ENCODE measurements around the gene AUNIP.

Gene AUNIP

GRCh38 chr1:25795211-25795610, 64.0 kb downstream of the AUNIP start:
- TF ChIP-seq, protein P1, sequence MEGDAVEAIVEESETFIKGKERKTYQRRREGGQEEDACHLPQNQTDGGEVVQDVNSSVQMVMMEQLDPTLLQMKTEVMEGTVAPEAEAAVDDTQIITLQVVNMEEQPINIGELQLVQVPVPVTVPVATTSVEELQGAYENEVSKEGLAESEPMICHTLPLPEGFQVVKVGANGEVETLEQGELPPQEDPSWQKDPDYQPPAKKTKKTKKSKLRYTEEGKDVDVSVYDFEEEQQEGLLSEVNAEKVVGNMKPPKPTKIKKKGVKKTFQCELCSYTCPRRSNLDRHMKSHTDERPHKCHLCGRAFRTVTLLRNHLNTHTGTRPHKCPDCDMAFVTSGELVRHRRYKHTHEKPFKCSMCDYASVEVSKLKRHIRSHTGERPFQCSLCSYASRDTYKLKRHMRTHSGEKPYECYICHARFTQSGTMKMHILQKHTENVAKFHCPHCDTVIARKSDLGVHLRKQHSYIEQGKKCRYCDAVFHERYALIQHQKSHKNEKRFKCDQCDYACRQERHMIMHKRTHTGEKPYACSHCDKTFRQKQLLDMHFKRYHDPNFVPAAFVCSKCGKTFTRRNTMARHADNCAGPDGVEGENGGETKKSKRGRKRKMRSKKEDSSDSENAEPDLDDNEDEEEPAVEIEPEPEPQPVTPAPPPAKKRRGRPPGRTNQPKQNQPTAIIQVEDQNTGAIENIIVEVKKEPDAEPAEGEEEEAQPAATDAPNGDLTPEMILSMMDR (conservative IDR thresholded peaks at IDR 0.05), result no peak
- peak overlapping the region; percentile 87; the same call in 1 of the 2 replicates for H3K27ac ChIP-seq

- H3K27ac ChIP-seq, result no peak overlapping the region
- TF ChIP-seq, protein P1 (conservative IDR thresholded peaks at IDR 0.05), result no peak
These were observed 64.9 kb downstream of the AUNIP start for GRCh38 chr1:25794325-25794724.

DNA sequence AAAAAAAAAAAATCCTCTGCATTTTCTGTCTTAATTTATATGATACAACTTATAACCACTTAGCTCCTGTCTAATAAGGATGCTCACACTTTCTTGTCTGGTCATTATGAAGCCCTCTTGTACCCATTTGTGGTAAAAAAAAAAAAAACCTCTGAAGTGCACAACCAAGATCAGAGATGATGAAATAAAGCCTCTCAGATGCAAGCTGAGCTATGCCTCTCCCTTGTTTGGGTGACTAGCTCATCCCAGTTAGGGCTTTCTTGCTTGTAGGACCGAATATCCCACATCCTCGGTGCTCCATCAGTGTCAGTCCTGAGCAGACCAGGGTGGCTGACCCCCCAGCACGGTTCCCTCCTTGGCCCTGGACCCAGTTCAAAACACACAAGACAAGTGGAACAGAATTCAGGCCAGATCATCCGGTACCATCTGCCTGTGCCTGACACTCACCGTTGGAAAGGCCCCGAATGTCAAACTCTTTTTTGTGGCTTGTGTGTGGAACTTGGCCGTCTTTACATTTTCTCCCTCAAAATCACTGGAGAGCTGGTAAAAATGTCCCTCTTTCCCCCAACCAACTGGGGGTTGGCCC, 65.6 kb downstream of the AUNIP start:
- TF ChIP-seq, protein P1 (conservative IDR thresholded peaks at IDR 0.05), result no peak
- H3K27ac ChIP-seq, result no peak overlapping the region

GRCh38 chr1:25792115-25792514, 67.1 kb downstream of the AUNIP start:
- no peak overlapping the region for H3K27ac ChIP-seq
- TF ChIP-seq, protein P1 (conservative IDR thresholded peaks at IDR 0.05), result no peak

DNA sequence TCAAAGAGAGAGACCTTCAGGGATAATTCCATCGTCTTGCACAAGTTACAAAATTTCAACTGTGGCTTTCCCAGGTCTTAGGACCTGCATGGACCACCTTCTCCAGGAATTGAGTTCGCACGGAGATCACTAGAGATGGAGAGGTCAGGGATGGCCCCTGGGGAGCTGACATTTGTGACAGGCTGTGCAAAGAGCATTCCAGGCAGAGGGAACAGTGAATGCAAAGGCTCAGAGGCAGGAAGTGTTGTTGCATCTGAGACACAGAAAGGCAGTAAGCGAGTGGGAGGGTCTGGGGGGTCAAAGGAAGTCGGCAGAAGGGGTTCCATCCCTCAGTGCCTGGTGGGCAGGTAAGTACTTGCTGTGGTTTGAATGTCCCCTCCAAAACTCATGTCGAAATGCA, 68.8 kb downstream of the AUNIP start:
- TF ChIP-seq, protein P1 (conservative IDR thresholded peaks at IDR 0.05), result no peak

DNA sequence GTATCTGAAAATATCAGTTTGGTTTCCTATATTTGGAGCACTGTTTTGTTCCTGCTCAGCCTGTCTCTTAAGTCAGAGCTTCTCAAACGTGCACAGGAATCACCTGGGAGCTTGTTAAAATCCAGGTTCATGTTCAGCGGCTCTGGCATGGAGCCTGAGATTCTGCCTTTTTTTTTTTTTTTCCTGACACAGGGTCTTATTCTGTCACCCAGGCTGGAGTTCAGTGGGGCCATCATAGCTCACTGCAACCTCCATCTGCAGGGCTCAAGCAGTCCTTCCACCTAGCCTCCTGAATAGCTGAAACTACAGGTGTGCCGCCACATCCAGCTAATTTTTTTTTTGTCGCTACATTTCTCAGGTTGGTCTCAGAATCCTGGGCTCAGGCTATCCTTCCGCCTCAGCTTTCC, 71.5 kb downstream of the AUNIP start:
- TF ChIP-seq, protein P1 (conservative IDR thresholded peaks at IDR 0.05), result no peak
- H3K27ac ChIP-seq, result peak overlapping the region; percentile 51

More for the DNA sequence above, 68.8 kb downstream of the AUNIP start:
- no peak overlapping the region for H3K27ac ChIP-seq

GRCh38 chr1:25786887-25787759, 72.1 kb downstream of the AUNIP start:
- TF ChIP-seq, protein P1 (conservative IDR thresholded peaks at IDR 0.05), result no peak

More at GRCh38 chr1:25786887-25787759, 72.1 kb downstream of the AUNIP start:
- peak overlapping the region; percentile 51 for H3K27ac ChIP-seq
